NCI-H2029 treated with DMSO at 0.1 percent for 48 hours (cell line): Measurements from ENCODE around the gene TMEM163.
"Not testable (repeated sequence)": the region's sequence is repeated elsewhere in the genome, so short reads cannot be mapped to it uniquely, and the experiment has no call there.

Source experiments
- DNase-seq: peaks from one replicate; lab custom pipeline; 2025; lab: John Stamatoyannopoulos, UW

The TMEM163 gene

DNA sequence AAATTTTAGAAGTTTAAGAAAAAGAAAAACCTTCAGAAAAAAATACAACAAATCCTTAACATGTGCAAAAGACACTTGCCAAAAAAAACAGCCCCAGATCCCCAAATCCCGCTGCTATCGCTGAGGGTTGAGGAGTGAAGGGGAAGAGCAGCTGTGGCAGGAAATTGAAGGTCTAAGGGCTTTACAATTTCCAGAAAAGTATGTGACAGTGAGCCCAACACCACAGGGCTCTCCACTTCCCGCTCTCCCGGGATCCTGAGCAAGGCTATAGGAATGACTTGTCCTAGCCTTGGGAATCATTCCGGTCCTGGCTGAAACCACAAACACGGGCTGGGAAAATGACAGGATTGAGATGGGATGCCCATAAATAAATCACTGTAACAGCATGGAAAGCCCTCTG is 191.4 kb downstream of the TMEM163 start:
- no peak for DNase-seq

DNA sequence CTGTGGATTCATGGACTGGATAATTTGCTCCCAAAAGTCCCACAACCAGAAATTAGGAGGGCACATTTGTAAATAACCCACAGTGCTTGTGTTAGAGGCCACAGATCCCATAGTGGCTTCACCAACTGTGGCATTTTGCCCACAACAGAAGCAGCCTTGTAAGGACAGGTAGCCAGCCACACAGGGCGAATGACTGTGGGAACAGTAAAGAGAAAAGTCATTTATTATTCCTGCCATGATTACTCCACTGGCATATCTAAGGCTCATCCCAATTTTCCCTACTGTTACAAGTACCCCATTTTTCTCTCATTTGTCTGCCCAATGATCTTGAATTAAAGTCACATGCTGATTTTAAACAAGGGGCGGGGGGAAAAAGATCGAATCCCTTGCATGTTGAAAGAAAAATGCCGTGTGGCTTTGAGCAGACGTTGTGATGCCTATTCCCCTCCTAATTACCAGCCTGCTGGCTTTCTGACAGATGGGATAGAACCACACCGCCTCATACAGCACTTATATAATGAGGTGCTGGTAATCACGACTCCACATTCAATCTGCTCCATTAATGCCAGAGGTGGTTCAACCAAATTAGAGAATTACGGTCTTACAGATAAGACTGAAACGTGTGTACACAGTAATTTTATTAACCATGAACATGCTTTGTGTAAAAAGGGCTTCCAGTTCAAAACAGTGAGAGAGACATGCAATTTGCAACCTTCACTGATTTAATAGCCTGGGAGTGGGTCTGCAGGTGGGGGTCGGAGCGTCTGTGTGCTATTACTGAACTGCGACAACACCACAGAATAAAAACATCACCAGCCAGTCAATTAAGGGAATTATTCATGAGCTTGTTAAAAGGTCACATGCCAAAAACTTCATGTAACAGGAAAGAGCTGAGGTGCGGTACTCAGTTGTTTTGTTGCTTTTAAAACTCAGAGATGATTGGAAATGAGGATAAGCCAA is 196.0 kb downstream of the TMEM163 start:
- no peak for DNase-seq

DNA sequence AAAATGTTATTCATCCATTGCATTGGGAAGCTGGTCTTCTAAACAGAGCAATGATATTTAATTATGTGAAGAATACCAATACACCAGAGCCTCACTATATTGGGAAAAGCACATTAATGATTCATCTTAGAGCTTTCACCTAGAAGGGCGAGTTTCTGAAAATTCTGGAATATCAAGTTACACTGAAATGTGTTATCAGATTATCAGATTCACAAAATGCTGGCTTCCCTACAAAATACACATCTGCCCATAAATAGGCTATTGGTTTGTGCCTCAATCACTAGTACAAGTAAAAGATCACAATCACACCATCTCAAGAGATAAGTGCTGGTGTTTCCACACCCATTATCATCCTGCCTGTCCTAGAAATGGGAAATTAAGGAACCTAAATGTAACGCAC is 200.7 kb downstream of the TMEM163 start:
- DNase-seq: no peak

DNA sequence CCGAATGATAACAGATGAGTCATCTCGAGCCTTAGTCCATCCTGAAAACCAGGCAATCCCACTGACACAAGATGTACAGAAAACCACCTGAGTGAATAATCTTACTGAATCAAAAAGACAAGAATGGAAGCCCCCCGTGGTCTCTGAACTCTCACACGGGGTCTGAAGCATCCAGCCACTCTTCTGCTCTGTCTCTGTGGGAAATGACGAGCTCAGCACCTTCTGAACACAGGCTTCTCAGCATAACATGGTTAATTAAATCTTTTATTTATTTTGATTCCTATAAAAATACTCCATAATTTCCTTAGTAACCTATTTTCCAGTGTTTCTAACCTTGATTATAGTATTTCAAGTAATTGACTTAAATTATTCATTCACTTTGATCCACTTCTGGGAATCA is 203.7 kb downstream of the TMEM163 start:
- DNase-seq: no peak

DNA sequence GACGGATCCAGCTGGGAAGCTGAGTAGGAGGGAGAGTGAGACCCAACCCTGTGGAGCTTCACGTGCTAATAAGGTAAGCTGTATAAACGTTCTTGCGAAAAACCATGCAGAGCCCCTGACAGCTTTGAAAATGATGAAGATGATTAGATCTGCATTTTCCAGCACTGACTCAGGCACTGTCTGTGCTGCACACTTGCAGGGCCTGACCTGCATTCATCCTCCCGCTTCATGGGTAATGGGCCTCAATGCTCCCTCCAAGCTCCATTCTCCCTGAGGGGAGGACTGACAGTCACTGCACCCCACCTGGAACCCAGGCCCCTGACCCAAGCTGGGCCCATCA is 205.4 kb downstream of the TMEM163 start:
- no peak for DNase-seq

DNA sequence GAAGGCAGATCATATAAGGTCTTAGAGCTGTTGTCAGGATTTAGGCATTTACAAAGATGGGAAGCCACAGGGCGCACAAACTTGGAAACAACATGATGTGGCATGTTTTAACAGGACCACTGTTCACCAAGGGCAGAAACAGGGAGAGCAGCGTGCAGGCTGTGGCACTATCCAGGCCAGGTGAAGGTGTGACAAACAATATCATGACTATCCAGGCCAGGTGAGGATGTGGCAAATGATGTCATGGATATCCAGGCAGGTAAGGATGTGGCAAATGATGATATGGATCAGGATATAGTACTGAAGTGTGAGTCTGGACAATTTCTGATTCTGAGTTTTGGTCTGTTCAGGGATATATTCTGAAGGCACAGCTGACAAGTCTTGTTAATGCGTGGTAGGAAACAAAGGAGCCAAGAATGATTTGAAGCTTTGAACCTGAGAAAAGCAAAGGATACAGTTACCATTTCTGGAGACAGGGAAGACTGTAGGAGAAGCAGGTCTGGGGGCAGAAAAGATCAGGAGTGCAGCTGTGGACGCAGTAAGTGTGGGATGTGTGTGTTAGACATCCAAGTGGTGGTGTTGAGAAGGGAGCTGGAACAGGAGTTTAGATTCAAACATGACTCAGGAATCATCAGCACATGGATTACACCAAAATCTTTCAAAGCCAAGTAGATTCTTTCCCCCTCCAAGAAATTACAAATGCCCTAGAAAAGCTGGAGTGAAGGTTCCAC is 205.9 kb downstream of the TMEM163 start:
- DNase-seq: no peak

DNA sequence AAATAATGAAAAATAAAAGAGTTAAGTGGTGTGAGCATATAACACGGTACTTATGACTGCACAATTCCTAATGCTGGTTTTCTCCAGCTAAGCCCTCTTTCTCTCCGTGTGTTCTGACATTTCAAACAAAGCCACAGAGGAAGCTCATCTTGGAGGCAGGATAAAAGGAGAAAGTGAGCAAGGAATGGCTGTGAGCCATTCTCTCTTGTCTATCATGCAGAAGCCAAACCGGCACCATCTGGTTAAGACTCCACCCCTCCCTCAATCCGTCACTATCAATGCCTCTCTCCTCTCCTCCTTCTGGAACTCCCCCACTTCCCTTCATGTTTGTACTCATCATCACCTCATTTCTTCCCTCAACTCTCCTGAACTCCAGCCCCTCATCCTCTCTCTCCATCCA is 210.4 kb downstream of the TMEM163 start:
- DNase-seq: peak; percentile 89

DNA sequence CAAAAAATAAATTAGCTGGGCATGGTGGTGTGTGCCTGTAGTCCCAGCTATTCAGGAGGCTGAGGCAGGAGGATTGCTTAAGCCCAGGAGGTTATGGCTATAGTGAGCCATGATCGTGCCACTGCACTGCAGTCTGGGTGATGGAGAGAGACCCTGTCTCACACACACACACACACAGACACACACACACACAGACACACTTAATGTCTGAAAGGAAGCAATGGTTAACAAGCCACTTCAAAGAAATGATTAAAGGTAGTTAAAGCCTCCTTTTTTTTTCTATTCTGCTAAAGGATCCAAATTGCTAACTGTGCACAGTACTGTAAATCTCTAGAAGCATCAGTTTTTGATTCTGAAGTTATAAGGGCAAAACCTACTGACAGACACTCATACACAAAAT is 211.1 kb downstream of the TMEM163 start:
- no peak for DNase-seq

DNA sequence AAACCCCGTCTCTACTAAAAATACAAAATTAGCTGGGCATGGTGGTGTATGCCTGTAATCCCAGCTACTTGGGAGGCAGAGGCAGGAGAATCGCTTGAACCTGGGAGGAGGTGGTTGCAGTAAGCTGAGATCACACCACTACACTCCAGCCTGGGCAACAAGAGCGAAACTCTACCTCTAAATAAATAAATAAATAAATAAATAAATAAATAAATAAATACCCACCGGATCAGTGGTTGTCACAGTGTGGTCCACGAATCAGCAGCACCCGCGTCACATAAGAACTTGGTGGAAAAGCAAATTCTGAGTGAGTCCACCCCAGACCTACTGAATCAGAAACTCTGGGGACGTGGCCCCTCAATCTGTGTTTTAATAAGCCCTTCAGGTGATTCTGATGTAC is 211.6 kb downstream of the TMEM163 start:
- DNase-seq: not testable (repeated sequence)

DNA sequence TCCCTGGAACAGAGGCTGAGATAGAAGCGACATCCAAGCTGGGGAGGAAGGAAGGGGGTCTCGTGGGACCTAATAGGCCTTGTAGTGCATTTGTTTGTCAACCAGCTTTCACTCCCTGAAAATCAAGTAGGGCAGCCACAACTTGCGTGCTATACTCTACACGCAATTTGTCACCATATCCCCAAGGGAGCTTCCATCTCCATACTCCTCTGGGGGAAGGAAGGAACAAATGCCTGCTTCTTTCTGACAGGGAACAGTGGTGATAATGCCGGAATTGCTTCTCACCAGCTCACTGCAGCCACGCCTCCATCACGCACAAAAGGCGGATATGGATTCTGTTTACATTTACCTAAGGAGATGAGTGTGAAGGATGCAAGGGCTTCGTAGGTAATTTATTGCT is 213.4 kb downstream of the TMEM163 start:
- DNase-seq: no peak

DNA sequence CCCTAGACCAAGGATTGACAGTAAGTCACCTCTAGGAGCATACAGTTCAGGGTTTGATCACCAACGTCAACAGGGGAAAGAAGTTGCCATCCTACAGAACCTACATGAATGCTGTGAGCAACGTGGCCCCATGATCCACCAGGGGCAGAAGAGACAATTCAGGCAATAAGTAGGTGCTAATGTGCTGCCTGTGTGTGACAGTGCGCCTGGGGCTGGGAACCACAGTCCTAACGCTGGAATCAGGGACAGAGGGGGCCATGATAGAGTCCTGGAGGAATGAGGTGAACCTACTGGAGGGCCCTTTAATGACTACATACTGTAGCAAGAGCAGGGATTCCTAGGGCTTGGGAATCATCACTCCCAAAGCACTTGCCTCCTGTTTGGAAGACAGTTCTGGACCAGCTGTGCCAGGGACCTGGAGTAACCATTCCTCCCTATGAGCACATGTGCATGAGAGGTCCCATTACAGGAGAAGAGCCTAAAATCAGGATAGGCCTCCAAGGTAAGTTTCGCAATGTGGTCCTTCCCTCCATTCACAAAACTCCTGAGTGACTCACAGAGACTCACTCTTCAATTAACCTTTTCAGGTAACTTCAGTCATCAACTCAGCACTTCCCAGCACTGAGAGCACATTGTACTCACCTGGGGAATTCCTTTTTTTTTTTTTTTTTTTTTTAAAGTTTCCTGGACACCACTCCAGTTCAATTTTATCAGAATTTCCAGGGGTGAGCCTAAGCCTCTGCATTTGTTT is 214.0 kb downstream of the TMEM163 start:
- DNase-seq: no peak

DNA sequence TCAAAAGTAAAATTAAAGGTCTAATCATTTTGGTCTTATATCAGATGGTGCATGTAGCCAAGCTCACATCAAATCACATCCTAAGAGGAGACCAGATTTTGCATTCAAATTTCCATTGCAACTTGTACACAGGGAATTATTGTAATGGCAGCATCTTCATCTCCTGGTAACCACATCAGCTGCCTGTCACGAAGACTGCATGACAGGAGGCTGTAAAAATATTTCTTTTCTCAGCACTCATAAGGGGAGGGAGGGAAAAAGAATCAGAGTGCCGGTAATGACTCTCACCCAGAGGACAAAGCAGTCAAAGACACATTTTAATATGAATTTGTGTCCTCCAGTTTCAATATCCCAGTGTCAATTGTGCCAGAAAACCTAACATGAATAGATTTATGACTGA is 216.7 kb downstream of the TMEM163 start:
- DNase-seq: no peak

DNA sequence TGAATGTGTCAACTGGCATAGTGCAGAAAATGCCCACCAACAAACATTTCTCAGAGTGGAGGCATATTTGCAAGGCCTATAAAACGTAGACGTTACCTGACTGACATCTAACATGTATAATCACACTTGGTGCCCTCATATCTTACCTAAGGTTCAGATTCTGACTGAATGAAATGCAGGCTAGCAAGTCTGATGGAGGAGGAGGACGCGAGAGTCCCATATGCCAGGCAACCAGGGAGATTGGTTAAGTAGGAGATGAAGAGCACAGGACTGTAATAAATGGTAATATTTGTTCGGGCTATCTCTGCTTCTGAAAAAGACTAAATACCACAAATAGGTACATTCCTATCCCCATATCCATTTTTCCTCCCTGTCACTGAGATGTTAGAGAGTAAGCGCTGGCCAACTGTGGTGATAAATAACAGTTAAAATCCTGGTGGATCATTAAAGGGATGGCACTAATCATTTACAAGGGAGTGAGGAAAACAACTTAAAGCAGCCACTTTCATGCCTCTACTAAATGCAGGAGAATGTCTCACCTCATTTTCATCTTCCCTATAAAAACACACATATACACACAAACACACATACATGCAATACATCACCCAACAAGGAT is 217.2 kb downstream of the TMEM163 start:
- no peak for DNase-seq

DNA sequence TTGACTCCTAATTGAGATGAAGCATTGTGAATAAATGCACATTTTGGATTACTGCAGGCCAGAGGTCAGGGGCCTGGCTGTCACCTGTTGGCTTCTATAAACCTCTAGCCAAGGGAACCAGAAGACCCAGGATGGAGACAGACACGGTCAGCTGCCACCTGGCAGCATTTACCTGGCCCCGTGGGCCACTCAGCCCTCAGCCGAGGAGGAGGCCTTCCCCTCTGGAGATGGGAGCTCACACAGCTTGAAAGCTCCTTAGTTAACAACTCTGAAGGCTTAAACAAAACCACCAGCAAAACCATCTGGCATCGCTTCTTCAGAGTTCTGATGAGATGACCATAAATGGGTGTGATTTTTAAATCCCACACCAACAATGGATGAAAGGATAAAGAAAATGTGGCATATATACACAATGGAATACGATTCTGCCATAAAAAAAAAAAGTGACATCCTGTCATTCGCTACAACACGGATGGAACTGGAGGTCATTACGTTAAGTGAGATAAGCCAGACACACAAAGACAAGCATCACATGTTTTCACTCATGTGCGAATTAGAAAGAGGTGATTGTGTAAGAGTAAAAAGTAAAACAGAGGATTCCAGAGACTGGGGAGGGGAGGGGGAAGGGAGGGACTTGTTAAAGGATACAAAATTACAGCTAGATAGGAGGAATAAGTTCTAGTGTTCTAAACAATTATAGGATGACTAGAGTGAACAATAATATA is 218.4 kb downstream of the TMEM163 start:
- DNase-seq: no peak

DNA sequence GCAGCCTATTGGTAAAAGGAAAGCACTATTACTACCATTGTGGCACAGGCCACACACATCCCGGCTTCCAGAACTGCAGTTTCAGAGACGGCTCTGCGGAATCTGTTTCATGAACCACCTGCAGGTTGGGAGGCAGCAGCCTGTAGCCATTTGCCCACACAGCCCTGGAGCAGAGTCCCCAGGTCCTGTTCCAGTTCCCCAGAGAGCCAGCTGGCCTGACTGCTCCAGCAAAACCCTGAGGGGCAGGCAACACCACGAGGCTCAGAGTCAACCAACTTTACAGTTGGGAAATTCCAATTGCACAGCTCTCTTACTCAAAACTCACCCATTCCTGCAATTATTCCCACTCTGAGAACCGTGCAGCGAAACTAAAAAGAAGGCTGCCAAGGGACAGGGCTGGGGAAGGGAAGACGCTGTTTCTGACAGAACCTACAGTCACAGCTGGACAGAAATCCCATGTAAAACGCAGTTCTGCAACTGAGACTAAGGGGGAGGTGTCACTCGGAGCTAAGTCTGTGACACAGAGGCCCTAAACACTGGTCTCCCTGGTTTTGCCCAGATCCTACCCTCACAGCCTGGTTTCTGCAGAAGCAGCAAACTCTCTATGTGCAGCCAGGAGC is 219.4 kb downstream of the TMEM163 start:
- DNase-seq: no peak

DNA sequence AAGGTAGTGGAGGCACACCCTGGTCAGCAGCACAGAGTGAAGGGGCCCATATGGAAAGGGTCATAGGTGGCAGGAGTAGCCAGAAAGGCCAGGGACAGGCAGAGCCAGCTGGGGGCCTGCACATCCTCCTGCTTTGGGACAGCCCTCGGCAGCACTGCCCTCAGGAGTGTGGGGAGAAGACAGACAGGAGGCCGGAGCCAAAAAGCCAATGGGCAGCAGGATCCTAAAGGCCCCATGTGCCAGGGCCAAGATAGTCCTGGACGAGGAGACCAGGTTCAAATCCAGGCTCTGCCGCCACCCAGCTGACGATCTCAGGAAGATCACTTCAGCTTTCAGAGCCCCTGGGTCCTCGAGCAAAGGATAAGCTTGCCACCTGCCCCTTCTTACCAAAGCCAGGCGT is 220.1 kb downstream of the TMEM163 start:
- DNase-seq: no peak

DNA sequence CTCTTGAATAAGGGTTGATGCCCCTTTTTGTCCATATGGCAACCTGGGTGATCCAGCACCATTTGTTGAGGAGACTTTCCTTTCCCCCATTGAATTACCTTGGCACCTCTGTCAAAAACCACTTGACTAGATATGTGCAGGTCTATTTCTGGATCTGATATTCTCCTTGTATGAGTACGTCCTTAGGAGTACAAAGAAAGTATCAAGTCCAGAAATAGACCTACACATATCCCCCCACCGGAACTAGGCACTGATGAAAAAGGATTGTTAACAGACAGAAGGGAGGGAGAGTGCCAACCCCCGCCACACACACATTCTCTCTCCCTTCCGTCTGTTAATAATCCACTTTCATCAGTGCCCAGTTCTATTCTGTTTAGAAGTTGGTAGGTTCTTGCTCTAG is 225.0 kb downstream of the TMEM163 start:
- DNase-seq: no peak

DNA sequence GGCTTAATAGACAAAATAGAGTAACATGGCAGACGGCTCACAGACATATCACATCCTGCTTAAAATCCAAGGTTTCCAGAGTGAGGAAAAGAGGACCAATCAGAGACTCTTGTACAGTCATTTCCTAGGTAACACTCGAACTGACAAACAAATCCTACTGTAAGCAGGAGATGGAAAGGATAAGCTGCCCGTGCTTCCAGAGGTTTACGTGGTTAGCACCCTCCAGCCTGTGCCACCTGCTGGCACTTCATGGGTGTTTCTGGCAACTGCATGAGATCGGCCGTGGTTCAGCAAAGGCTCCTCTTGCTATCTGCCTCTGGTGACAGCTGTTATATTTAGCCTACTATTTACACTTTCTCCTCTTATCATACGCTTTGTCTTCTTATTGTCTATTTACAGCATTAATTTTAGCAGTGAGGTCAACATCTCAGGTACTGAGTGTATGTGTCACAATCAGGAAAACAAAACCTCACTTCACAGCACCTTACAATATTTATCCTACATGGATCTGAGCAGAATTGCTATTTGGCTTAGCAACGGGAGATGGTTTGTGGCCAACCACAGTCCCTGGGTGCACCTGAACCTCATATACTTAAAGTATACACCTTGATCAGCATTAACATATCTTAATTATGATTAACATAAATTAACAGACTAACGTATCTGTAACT is 226.9 kb downstream of the TMEM163 start:
- peak; percentile 99 for DNase-seq

DNA sequence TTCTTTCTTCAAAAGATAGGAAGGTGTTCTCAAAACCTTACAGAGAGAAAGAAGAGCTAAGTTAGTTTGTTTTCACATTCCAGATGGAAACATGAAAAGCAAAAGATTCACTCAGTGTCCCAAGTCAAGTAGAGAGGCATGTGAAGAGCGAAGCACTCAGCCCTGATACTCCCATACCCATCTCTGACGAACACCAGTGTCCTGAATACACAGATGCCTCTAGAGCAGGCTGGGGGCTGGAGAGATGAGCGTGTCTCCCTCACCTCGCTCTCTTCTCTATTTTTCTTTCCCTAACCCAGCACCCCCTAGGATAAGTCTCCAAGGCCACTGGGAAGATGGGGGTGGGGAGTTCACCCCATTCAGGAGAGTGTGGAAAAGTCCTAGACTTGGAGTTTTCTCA is 227.8 kb downstream of the TMEM163 start:
- no peak for DNase-seq

DNA sequence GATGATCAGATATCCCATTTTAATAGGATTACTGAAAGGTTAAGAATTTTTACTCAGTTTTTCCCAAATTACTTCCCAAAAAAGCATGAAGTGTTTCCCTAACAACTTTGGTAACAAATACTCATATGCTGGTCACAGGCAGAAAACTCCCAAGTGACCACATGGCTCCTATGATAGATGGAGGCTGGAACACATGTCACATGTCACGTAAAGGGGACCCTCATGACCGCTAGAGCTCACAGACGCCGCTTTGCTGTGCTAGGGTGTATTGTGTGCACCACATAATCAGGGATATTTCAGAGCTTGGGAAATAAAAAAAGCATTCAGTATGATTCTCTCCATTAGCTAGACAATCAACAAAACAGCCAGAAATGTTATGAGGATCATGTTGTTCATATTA is 228.2 kb downstream of the TMEM163 start:
- no peak for DNase-seq
